NCI-H460 (cell line): ENCODE data around the gene SLC36A2. TPM values are rescaled to one million over a fixed set of nuclear protein-coding genes. Genes with fewer than 3 reads are reported as not detected.
"Not testable (repeated sequence)": the region's sequence is repeated elsewhere in the genome, so short reads cannot be mapped to it uniquely, and the experiment has no call there.

Source experiments
- DNase-seq: peaks from one replicate; pipeline ENCODE4 v3.0.0-alpha.2; 2016; ENCODE audit warnings: low read depth; ENCODE audit errors: extremely low read depth
- polyA plus RNA-seq: library from polyadenylated mRNA; depleted of rRNA; stranded (reverse); fragments of >200 nt; gene quantifications from 2 replicates; pipeline ENCODE4 v1.2.3, GENCODE V29; 2014; cell fraction: nucleus; rRNA removed
- total RNA-seq: library from RNA; depleted of rRNA; stranded (reverse); fragments of >200 nt; shearing (Covaris generic); gene quantifications from 2 replicates; pipeline ENCODE4 v1.2.3, GENCODE V29; 2014; rRNA removed

The SLC36A2 gene
- total RNA-seq: not detected in 2 replicates
- not detected in 2 replicates for polyA plus RNA-seq

GRCh38 chr5:151347369-151347768, at the start of gene SLC36A2:
Gene SLC36A2, minus strand, starts transcription at chr5:151347559. Its CDS starts 99 bp downstream, at chr5:151347460.
- no peak for DNase-seq

GRCh38 chr5:151388960-151389359, 41.6 kb upstream of the SLC36A2 start:
- DNase-seq: no peak

- DNase-seq: no peak
These were observed 36.7 kb upstream of the SLC36A2 start for GRCh38 chr5:151384106-151384505.

- DNase-seq: no peak
These were observed 35.7 kb upstream of the SLC36A2 start for GRCh38 chr5:151383011-151383410.

- no peak for DNase-seq
These were observed 35.2 kb upstream of the SLC36A2 start for GRCh38 chr5:151382576-151382975.

- no peak for DNase-seq
These were observed 34.5 kb upstream of the SLC36A2 start for GRCh38 chr5:151381899-151382298.

DNA sequence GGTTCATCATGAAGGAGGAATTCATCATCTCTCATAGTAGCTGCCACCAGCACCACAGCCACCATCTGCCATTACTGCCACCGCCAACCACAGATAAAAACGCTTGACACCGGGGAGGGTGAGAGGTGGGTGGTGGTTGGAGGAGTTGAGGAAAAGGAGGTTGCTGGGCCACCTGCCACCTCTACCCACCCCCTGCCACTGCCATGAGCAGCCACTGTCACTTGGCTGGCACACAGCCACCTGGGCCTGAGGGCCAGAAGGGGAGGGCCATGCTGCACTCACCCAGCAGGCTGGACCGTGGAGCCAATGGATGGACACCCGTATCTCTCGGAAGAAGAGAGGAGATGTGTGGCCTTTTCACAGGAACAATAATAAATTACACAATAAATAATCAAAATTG, 31.3 kb upstream of the SLC36A2 start:
- DNase-seq: no peak

DNA sequence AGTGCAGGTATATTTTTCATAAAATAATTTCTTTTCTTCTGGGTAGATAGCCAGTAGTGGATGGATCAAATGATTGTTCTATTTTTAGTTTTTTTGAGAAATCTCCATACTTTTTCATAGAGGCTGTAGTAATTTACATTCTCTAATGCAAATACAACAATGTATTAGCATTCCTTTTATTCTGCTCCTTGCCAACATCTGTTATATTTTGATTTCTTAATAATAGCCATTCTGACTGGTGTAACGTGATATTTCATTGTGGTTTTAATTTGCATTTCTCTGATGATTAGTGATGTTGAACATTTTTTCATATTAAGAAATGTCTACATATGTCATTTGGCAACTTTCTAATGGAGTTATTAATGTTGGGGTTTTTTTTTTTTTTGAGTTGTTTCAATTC, 27.2 kb upstream of the SLC36A2 start:
- DNase-seq: no peak

DNA sequence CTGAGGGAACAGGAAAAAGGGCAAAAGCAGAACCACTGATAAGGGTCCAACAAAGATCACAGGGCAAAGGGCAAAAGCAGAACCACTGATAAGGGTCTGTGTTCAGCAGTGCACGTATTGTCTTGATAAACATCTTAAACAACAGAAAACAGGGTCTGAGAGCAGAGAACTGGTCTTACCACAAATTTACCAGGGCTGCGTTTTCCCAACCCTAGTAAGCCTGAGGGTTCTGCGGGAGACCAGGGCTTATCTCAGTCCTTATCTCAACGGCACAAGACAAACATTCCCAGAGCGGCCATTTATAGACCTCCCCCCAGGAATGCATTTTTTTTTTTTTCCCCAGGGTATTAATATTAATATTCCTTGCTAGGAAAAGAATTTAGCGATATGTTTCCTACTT, 19.7 kb upstream of the SLC36A2 start:
- not testable (repeated sequence) for DNase-seq

DNA sequence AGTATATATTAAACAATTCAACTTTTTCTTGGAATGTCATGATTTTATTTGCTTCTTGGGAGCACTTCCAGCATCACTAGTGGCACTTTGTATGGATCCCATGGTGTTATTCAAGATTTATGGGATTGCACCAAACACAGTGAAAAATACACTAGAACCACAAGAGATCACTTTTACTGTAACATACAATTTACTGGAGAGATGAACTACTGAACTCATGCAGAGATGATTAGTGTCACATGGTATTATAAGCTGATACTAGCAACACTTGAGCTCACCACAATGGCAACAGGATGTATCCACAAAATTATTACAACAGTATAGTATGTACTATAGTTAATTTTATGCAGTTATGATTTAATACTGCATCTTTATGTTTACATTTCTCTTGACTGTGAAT, 16.3 kb upstream of the SLC36A2 start:
- no peak for DNase-seq

GRCh38 chr5:151362970-151363369, 15.6 kb upstream of the SLC36A2 start:
- no peak for DNase-seq

- no peak for DNase-seq
These were observed 12.0 kb upstream of the SLC36A2 start for GRCh38 chr5:151359391-151359790.

DNA sequence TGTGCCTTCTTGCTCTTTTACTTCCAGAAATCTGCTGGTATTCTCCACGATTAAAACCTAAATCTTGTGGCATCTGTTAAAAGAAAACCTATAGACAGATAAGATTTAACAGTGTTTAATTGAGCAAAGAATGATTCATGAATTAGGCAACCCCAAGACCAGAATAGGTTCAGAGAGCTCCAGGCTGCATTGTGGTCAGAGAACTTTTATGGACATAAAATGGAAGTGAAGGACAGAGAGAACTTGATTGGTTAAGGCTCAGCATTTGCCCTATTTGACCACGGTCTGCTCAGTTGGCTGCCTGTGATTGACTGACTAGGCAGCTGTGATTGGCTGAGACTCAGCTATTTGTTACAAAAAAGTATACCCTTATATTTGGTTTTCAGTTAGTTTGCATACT, 10.4 kb upstream of the SLC36A2 start:
- DNase-seq: no peak

- no peak for DNase-seq
These were observed 9.7 kb upstream of the SLC36A2 start for GRCh38 chr5:151357097-151357496.

- no peak for DNase-seq
These were observed 4.3 kb upstream of the SLC36A2 start for GRCh38 chr5:151351671-151352070.

- DNase-seq: no peak
These were observed 1.4 kb upstream of the SLC36A2 start for GRCh38 chr5:151348789-151349188.

- no peak for DNase-seq
These were observed 1.4 kb downstream of the SLC36A2 start for GRCh38 chr5:151345808-151346478.

- DNase-seq: no peak
These were observed 2.1 kb downstream of the SLC36A2 start for GRCh38 chr5:151345187-151345807.

DNA sequence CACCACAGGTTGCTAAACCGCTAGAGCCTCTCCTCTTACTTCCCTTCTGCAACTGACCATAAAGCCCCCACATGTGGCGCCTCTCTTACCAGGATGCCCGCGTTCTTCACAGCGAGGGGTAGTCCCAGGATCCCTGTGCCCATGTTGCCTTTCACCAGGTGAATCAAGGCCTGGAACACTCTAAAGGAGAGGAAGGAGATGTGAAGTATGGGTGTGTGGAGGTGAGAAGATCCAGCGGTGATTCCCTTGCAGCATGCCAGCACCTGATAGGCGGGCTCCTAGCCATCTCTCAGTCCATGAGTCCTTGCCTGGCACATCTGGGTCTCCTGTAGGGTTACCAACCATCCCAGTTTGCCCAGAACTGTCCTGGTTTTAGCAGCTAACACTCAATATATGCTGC, 3.3 kb downstream of the SLC36A2 start:
- no peak for DNase-seq

DNA sequence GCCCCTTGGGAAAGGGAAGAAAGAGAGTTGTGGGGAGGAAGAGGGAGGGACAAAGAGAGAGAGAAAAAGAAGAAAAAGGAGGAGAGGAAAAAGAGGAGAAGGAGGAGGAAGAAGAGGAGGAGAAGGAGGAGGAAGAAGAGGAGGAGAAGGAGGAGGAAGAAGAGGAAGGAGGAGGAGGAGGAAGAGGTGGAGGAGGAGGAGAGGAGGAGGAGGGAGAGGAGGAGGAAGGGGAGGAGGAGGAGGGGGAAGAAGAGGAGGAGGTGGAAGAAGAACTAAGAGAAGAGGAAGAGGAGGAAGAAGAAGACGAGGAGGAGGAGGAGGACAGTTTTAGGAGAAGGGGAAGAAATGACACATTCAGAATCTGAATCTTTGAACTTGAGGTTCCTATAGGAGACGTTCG, 7.4 kb downstream of the SLC36A2 start:
- no peak for DNase-seq

- no peak for DNase-seq
These were observed 8.6 kb downstream of the SLC36A2 start for GRCh38 chr5:151338734-151339133.

- no peak for DNase-seq
These were observed 14.5 kb downstream of the SLC36A2 start for GRCh38 chr5:151332857-151333256.
